ENCODE measurements around the gene KLRG1. TPM values are rescaled to one million over a fixed set of nuclear protein-coding genes. Genes with fewer than 3 reads are reported as not detected.

Gene KLRG1
- polyA plus RNA-seq, 1 experiment = 0.43 TPM

GRCh38 chr12:8958066-8958465 is 31.3 kb upstream of the KLRG1 start:
- ChIA-PET POLR2A (no interaction called here), CTCF (interaction anchor here (0.7 kb wide), 1 partner anchor 98 kb away, joined by 3 read pairs; no protein-coding TSS in a partner anchor)
- H3K27me3 ChIP-seq (ENCODE audit: control insufficient read depth, insufficient read depth, low read length) = no peaks in the 10 kb centered on the region
- no peak for DNase-seq (ENCODE audit: low read depth)
- no peak overlapping the region for H3K4me3 ChIP-seq (ENCODE audit: low read depth, low read length)
- no peaks in the 10 kb centered on the region for H3K36me3 ChIP-seq (ENCODE audit: control insufficient read depth, insufficient read depth, low read length)
- no peak for TF ChIP-seq CTCF (IDR thresholded peaks at IDR 0.05; ENCODE audit: insufficient read depth, low read depth, low read length)

GRCh38 chr12:8960176-8960575 is 29.2 kb upstream of the KLRG1 start:
- CTCF ChIA-PET = no interaction called here

GRCh38 chr12:8968761-8969160 is 20.6 kb upstream of the KLRG1 start:
- no peak for TF ChIP-seq CTCF (IDR thresholded peaks at IDR 0.05; ENCODE audit: insufficient read depth, low read depth, low read length)

More at GRCh38 chr12:8960176-8960575, 29.2 kb upstream of the KLRG1 start:
- DNase-seq (ENCODE audit: low read depth) = no peak
- H3K4me3 ChIP-seq (ENCODE audit: low read depth, low read length) = no peak overlapping the region
- no peak for TF ChIP-seq CTCF (IDR thresholded peaks at IDR 0.05; ENCODE audit: insufficient read depth, low read depth, low read length)
- H3K27me3 ChIP-seq (ENCODE audit: control insufficient read depth, insufficient read depth, low read length) = no peaks in the 10 kb centered on the region
- POLR2A ChIA-PET = no interaction called here
- H3K36me3 ChIP-seq (ENCODE audit: control insufficient read depth, insufficient read depth, low read length) = no peaks in the 10 kb centered on the region

GRCh38 chr12:8969861-8970411 is 19.4 kb upstream of the KLRG1 start:
- H3K4me3 ChIP-seq (ENCODE audit: low read depth, low read length) = no peak overlapping the region
- TF ChIP-seq CTCF (IDR thresholded peaks at IDR 0.05; ENCODE audit: insufficient read depth, low read depth, low read length) = no peak
- DNase-seq (ENCODE audit: low read depth) = no peak
- POLR2A ChIA-PET = no interaction called here
- no peaks in the 10 kb centered on the region for H3K36me3 ChIP-seq (ENCODE audit: control insufficient read depth, insufficient read depth, low read length)
- no peaks in the 10 kb centered on the region for H3K27me3 ChIP-seq (ENCODE audit: control insufficient read depth, insufficient read depth, low read length)
- CTCF ChIA-PET = no interaction called here

More at GRCh38 chr12:8968761-8969160, 20.6 kb upstream of the KLRG1 start:
- Histone ChIP-seq H3K27me3 (ENCODE audit: control insufficient read depth, insufficient read depth, low read length) (no peaks in the 10 kb centered on the region), H3K4me3 (ENCODE audit: low read depth, low read length) (no peak overlapping the region), H3K36me3 (ENCODE audit: control insufficient read depth, insufficient read depth, low read length) (no peaks in the 10 kb centered on the region)
- DNase-seq (ENCODE audit: low read depth) = no peak
- ChIA-PET POLR2A (no interaction called here), CTCF (no interaction called here)

- no peak for TF ChIP-seq CTCF (IDR thresholded peaks at IDR 0.05; ENCODE audit: insufficient read depth, low read depth, low read length)
- Histone ChIP-seq H3K36me3 (ENCODE audit: control insufficient read depth, insufficient read depth, low read length) (no peaks in the 10 kb centered on the region), H3K4me3 (ENCODE audit: low read depth, low read length) (no peak overlapping the region), H3K27me3 (ENCODE audit: control insufficient read depth, insufficient read depth, low read length) (no peaks in the 10 kb centered on the region)
- CTCF ChIA-PET = no interaction called here
- POLR2A ChIA-PET = no interaction called here
- DNase-seq (ENCODE audit: low read depth) = no peak
These were observed 18.9 kb upstream of the KLRG1 start for GRCh38 chr12:8970432-8970831.
